Measurements from ENCODE around the gene ACTN4.

ACTN4 gene

GRCh38 chr19:38727306-38727867, 79.9 kb downstream of the ACTN4 start:
- Mint-ChIP-seq H3K27ac (peak overlapping the region; percentile 67), H3K9me3 (no peaks in the 10 kb centered on the region)
- no peak for ATAC-seq (replicated peaks)

GRCh38 chr19:38727868-38728660, 80.6 kb downstream of the ACTN4 start:
- Mint-ChIP-seq H3K4me1 (peaks cover 9 to 17% of the 10 kb centered on the region in 2 donors), H3K36me3 (peaks cover 41 to 62% of the 10 kb centered on the region in 2 donors), H3K9me3 (no peaks in the 10 kb centered on the region), H3K27me3 (no peaks in the 10 kb centered on the region), H3K4me3 (no peak overlapping the region), H3K27ac (peak overlapping the region; percentile 59)
- ATAC-seq (replicated peaks) (no peak), DNase-seq (no peak)

More at GRCh38 chr19:38727306-38727867, 79.9 kb downstream of the ACTN4 start:
- no peaks in the 10 kb centered on the region for H3K27me3 Mint-ChIP-seq
- peaks cover 41 to 58% of the 10 kb centered on the region in 2 donors for H3K36me3 Mint-ChIP-seq
- no peak overlapping the region for H3K4me3 Mint-ChIP-seq
- DNase-seq, result no peak
- peaks cover 9 to 17% of the 10 kb centered on the region in 2 donors for H3K4me1 Mint-ChIP-seq

GRCh38 chr19:38728752-38729541, 81.5 kb downstream of the ACTN4 start:
- H3K4me1 Mint-ChIP-seq, result peaks cover 9 to 25% of the 10 kb centered on the region in 2 donors
- H3K36me3 Mint-ChIP-seq, result peaks cover 33 to 53% of the 10 kb centered on the region in 2 donors
- no peak for ATAC-seq (replicated peaks)
- H3K9me3 Mint-ChIP-seq, result no peaks in the 10 kb centered on the region
- no peak for DNase-seq
- no peak overlapping the region for H3K4me3 Mint-ChIP-seq
- H3K27me3 Mint-ChIP-seq, result no peaks in the 10 kb centered on the region
- H3K27ac Mint-ChIP-seq, result peak overlapping the region; percentile 59

DNA sequence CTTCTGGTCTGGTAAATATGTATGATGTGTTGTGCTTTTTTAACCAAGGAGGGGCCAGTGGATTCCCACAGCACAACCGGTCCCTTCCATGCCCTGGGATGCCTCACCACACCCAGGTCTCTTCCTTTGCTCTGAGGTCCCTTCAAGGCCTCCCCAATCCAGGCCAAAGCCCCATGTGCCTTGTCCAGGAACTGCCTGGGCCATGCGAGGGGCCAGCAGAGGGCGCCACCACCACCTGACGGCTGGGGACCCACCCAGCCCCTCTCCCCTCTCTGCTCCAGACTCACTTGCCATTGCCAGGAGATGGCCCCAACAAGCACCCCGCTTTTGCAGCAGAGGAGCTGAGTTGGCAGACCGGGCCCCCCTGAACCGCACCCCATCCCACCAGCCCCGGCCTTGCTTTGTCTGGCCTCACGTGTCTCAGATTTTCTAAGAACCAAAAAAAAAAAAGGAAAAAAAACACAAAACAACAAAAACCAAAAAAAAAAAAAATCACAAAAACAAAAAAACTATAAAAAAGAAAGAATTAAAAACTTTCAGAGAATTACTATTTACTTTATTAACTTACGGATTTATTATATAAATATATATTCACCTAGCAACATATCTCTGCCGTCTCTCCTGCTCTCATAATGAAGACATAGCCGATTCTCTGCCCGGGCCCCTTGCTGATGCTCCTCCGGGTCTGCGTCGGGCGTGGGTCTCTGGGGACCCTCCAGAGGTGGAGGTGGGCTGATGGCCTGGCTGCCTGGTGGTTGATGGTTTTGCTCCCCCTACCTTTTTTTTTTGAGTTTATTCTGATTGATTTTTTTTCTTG, 82.4 kb downstream of the ACTN4 start:
- Mint-ChIP-seq H3K27ac (peak overlapping the region; percentile 72), H3K27me3 (no peaks in the 10 kb centered on the region), H3K9me3 (no peaks in the 10 kb centered on the region), H3K36me3 (peaks cover 29 to 53% of the 10 kb centered on the region in 2 donors), H3K4me1 (peaks cover 16 to 34% of the 10 kb centered on the region in 2 donors), H3K4me3 (no peak overlapping the region)
- DNase-seq (peak; percentile 64), ATAC-seq (replicated peaks) (peak; percentile 85 to 86)

- Mint-ChIP-seq H3K27me3 (no peaks in the 10 kb centered on the region), H3K9me3 (no peaks in the 10 kb centered on the region), H3K4me3 (no peak overlapping the region), H3K27ac (peak overlapping the region; percentile 22), H3K36me3 (peaks cover 29 to 53% of the 10 kb centered on the region in 2 donors), H3K4me1 (peaks cover 20 to 40% of the 10 kb centered on the region in 2 donors)
- ATAC-seq (replicated peaks), result no peak
- DNase-seq, result no peak
Measured at GRCh38 chr19:38730470-38730730, 83.0 kb downstream of the ACTN4 start.

GRCh38 chr19:38730731-38731589, 83.5 kb downstream of the ACTN4 start:
- Mint-ChIP-seq H3K27me3 (no peaks in the 10 kb centered on the region), H3K9me3 (no peaks in the 10 kb centered on the region), H3K4me3 (no peak overlapping the region), H3K36me3 (peaks cover 29 to 52% of the 10 kb centered on the region in 2 donors), H3K4me1 (peaks cover 20 to 41% of the 10 kb centered on the region in 2 donors), H3K27ac (peak overlapping the region; percentile 82)
- ATAC-seq (replicated peaks), result no peak
- no peak for DNase-seq

DNA sequence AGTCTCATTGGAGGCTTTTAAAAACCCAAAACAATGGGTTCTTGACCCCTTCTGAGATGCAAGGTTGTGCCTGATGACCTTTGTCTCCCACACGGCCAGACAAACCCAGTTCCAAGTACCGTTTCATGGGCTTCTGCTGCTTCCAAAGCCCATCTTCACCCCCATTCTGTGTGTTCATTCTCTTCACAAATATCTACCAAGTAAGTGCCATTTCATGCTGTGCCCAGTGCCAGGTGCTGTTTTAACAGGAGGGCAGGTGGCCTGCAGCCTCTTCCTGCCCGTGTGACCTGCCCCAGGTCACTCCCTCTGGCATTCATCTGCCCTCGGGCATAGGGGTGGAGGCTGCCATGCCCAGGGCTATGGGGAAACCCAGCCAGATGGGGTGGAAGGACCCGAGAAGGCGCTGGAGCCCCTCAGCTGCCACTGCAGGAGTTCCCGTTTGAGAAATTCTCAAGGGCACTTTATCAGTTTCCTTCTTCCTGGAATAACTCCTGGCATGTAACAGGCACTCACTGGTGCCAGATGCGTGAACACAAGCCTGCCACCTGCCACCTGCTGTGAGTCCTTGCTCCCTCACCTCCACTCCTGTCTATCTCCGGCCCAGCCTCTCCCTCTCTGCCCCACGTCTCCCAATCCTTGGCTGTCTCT, 84.3 kb downstream of the ACTN4 start:
- Mint-ChIP-seq H3K36me3 (peaks cover 27 to 43% of the 10 kb centered on the region in 2 donors), H3K4me3 (peak overlapping the region in 1 of 2 donors; percentile 38), H3K9me3 (no peaks in the 10 kb centered on the region), H3K27me3 (no peaks in the 10 kb centered on the region), H3K4me1 (peaks cover 22 to 44% of the 10 kb centered on the region in 2 donors), H3K27ac (peak overlapping the region; percentile 82)
- no peak for DNase-seq
- ATAC-seq (replicated peaks), result no peak

DNA sequence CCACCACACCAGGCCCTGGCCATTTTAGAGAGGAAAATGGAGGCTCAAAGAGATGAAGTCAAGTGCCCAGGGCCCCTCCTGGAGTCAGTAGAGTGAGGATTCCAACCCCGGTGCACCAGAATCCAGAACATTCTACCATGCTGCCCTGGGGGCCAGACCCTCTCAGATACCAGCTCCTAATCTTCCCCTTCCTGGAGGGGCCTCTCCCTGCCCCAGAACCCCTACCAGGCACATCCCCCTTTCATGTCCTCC, 85.7 kb downstream of the ACTN4 start:
- Mint-ChIP-seq H3K27me3 (no peaks in the 10 kb centered on the region), H3K4me3 (no peak overlapping the region), H3K36me3 (peaks cover 24 to 35% of the 10 kb centered on the region in 2 donors), H3K27ac (peak overlapping the region; percentile 93), H3K9me3 (no peaks in the 10 kb centered on the region), H3K4me1 (peaks cover 23 to 53% of the 10 kb centered on the region in 2 donors)
- DNase-seq (no peak), ATAC-seq (replicated peaks) (no peak)

DNA sequence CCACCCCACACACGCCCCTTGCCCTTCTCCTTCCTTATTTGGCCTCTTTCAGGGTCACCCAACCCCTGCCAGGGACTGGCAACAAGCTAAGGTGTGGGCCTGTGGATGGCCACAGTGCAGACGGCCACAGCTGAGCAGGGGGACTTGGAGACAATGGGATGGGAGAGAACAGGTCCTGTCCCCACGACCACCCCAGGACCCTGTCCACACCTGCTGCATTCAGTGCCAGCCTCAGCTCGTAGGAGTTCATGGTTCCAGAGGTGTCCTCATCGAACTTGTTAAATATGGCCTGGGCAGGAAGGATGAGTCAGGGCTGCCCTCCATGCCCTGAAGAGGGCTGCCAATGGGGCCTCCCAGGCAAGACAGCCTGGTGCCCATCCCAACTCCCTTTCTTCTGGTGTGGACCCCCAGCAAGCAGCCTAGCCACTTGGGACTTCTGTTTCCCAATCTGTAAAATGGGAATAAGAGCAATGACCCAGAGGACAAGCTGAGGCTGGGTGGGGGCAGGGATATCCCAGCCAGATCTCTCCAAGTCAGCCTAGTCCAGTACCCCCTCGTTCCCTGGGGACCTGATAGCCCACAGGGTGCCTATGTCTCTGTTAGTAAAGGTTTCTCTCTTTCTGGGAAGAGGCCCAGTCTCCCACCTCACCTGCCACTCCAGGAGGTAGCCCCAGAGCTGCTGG, 86.2 kb downstream of the ACTN4 start:
- H3K4me1 Mint-ChIP-seq, result peaks cover 24 to 56% of the 10 kb centered on the region in 2 donors
- no peak for ATAC-seq (replicated peaks)
- peaks cover 21 to 32% of the 10 kb centered on the region in 2 donors for H3K36me3 Mint-ChIP-seq
- no peaks in the 10 kb centered on the region for H3K27me3 Mint-ChIP-seq
- H3K9me3 Mint-ChIP-seq, result no peaks in the 10 kb centered on the region
- peak overlapping the region in 1 of 2 donors; percentile 84 for H3K4me3 Mint-ChIP-seq
- no peak for DNase-seq
- H3K27ac Mint-ChIP-seq, result peak overlapping the region; percentile 93

DNA sequence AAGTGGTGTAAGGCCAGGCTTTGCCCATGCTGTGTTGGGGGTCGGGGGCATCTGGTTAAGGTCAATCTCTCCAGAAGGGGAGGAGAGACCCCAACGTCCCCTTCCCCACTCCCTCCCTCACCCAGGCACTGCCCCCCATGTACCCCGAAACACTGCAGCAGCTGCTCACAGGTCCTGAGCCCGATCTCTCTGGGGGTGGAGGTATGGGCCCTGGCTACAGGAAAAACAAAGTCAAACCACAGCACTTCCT, 86.7 kb downstream of the ACTN4 start:
- peak overlapping the region; percentile 74 to 84 for H3K4me3 Mint-ChIP-seq

GRCh38 chr19:38734426-38735256, 87.2 kb downstream of the ACTN4 start:
- DNase-seq, result no peak
- peak overlapping the region; percentile 74 to 84 for H3K4me3 Mint-ChIP-seq
- peak; percentile 23 to 41 for ATAC-seq (replicated peaks)
- peak overlapping the region; percentile 93 for H3K27ac Mint-ChIP-seq
- no peaks in the 10 kb centered on the region for H3K27me3 Mint-ChIP-seq
- H3K4me1 Mint-ChIP-seq, result peaks cover 23 to 54% of the 10 kb centered on the region in 2 donors
- no peaks in the 10 kb centered on the region for H3K9me3 Mint-ChIP-seq
- peaks cover 13 to 26% of the 10 kb centered on the region in 2 donors for H3K36me3 Mint-ChIP-seq

More for the DNA sequence above, 86.7 kb downstream of the ACTN4 start:
- H3K27ac Mint-ChIP-seq, result peak overlapping the region; percentile 93
- no peak for DNase-seq
- no peaks in the 10 kb centered on the region for H3K9me3 Mint-ChIP-seq
- peak in 1 of 2 donors; percentile 36 for ATAC-seq (replicated peaks)
- H3K4me1 Mint-ChIP-seq, result peaks cover 25 to 58% of the 10 kb centered on the region in 2 donors
- H3K36me3 Mint-ChIP-seq, result peaks cover 16 to 29% of the 10 kb centered on the region in 2 donors
- H3K27me3 Mint-ChIP-seq, result no peaks in the 10 kb centered on the region

DNA sequence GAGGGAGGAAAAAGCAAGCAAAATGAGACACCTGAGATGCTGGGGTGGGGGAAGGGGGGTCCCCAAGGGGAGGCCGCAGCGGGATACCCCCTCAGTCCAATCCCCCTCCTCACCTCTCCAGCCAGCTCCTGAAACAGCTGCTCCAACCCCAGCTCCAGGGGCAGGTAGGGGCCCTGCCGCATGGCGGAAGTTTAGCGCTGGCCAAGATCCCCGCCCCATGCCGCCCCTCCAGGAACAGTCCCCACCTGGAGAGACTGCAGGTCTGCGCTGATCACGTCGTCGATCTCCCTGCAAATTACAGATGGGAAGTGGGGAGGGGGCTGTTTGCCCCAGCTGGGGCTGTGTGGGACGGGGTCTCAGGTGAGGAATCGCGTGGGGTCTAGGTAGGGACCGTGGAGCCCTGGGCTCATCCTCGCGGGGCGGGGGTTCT, 87.8 kb downstream of the ACTN4 start:
- DNase-seq (peak; percentile 28), ATAC-seq (replicated peaks) (peak; percentile 36 to 39)
- Mint-ChIP-seq H3K9me3 (no peaks in the 10 kb centered on the region), H3K27me3 (no peaks in the 10 kb centered on the region), H3K36me3 (peaks cover 8 to 22% of the 10 kb centered on the region in 2 donors), H3K27ac (peak overlapping the region; percentile 93), H3K4me1 (peaks cover 23 to 51% of the 10 kb centered on the region in 2 donors), H3K4me3 (peak overlapping the region; percentile 74 to 84)
